NCI-H1930 (cell line): Measurements from ENCODE around the gene C13orf46.

Experiments
- DNase-seq, 2 experiments: peaks; one replicate each; lab custom pipeline; 2025; lab: John Stamatoyannopoulos, UW

Gene C13orf46

DNA sequence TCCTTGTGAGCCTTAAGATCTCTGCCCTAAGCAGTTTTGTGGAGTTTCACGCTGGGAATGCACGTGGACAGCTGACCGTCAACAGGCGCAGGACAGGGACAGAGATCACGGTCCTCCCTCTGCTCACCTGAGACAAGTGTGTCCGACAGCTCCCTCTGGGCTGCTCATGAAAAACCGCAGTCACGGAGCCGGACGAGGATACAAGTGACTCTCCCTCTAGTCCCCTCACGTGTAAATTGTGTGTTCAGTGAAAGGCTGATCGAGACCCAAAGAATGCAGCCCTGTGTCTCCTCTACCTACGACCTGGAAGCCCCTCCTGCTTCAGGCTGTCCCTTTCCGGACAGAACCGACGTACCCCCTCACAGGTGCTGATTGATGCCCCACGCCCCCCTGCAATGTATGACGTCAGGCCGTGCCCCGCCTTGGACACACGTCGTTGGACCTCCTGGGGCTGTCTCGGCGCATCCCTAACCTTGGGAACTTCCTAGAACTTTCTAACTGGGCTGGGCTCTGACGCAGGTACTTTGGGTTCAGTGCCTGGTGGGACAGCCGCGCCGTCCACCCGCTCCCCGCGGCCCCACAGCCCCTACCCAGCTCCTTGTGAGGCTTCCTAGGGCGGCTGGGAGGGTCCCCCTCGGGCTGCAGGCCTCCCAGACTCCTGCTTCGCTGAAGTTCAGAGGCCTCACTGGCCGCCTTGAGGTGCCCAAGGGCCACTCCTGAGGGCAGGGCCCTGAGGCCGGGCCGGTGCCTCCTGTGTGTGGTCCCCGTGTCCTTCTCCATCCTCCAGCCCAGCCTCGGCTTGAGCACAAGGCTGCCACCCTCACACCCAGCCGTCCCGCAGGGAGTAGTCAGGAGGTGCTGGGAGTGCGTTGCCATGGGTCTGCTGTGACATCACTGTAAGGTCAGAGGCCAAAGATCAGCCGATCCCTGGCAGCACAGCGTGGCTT, at the start of gene C13orf46:
TSS of gene C13orf46 (minus strand) at position 859 of the 947 bp plus-strand sequence. CDS start at position 780, 79 bp downstream.
- no peak for DNase-seq

GRCh38 chr13:114022876-114023275, 49.0 kb upstream of the C13orf46 start:
- no peak for DNase-seq

DNA sequence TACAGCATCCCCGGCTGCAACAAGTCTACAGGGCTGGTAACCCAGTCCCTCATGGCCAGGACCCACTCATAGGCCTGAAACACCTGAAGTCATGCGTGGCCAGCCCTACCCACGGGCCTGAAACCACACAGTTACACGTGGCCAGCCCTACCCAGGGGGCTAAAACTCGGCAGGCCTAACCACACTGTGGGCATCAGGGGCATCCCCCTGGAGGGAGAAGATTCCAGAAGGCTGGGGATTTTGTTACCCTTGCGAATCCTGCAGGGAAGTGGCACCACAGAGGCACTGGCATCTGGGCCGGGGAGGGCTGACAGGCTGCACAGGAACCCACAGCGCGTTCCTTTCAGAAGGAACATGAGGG, 48.4 kb upstream of the C13orf46 start:
- no peak for DNase-seq

DNA sequence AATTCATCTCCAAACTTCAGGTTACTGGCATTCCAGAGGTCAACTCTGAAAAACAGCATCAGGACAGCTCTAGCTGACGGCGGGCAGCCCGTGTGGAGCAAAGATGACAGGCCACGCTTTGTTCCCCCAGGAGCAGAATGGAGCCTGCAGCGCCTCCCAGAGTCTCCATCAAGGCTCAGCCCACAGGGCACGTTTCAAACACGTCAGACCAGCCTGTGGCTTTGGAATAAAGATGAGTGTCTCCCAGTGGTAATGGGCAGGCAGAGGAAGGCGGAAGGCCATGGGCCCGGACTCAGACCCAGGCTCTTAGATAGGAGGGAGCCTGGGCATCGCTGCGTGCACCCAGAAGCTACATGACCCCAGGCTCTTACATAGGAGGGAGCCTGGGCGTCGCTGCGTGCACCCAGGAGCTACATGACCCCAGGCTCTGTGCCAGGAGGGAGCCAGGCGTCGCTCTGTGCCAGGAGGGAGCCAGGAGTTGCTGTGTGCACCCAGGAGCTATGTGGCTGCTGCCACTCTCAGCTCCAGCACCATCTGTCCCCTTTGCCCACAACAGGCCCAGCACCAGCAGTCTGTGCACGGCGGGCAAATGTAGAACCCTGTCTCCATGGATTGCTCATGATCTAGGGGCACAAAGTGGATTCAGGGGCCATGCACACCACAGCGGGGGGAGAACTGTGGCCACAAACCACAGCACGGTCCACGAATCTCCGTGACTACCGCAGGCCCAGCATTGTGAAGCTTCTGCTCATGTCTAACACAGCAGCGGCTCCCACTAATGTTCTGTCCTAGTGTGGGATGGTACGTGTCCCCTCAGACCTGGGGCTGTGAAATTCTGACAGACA, 47.8 kb upstream of the C13orf46 start:
- DNase-seq, result no peak

GRCh38 chr13:114020750-114021463, 47.0 kb upstream of the C13orf46 start:
- no peak for DNase-seq

DNA sequence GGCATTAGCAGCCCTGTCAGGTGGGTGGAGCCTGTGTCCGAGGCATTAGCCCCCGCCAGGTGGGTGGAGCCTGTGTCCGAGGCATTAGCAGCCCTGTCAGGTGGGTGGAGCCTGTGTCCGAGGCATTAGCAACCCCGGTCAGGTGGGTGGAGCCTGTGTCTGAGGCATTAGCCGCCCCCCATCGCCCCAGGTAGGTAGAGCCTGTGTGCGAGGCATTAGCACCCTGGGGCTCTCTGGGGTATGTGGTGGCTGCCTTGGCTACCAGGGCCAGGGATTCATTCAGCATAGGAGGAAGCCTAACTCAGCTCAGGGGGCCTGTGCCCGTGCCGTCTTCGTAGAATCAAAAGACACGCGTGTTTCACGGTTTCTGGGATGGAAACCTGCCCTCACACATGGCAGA, 46.3 kb upstream of the C13orf46 start:
- DNase-seq, result peak in 1 of 2 experiments; percentile 34

DNA sequence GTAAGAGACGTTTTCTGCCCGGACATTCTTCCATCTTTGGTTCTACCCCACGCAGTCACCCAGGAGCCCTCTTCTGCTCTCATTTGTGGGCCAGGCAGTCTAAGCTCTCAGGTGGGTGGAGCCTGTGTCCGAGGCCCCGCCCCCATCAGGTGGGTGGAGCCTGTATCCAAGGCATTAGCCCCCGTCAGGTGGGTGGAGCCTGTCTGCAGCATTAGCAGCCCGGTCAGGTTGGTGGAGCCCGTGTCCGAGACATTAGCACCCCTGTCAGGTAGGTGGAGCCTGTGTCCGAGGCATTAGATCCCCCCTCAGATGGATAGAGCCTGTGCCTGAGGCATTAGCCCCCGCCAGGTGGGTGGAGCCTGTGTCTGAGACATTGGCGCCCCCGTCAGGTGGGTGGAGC, 45.5 kb upstream of the C13orf46 start:
- DNase-seq, result no peak

- no peak for DNase-seq
Observed at GRCh38 chr13:114018461-114019055, 44.7 kb upstream of the C13orf46 start.

GRCh38 chr13:114017966-114018365, 44.1 kb upstream of the C13orf46 start:
- no peak for DNase-seq

- DNase-seq, result no peak
Observed at GRCh38 chr13:114017028-114017630, 43.3 kb upstream of the C13orf46 start.

DNA sequence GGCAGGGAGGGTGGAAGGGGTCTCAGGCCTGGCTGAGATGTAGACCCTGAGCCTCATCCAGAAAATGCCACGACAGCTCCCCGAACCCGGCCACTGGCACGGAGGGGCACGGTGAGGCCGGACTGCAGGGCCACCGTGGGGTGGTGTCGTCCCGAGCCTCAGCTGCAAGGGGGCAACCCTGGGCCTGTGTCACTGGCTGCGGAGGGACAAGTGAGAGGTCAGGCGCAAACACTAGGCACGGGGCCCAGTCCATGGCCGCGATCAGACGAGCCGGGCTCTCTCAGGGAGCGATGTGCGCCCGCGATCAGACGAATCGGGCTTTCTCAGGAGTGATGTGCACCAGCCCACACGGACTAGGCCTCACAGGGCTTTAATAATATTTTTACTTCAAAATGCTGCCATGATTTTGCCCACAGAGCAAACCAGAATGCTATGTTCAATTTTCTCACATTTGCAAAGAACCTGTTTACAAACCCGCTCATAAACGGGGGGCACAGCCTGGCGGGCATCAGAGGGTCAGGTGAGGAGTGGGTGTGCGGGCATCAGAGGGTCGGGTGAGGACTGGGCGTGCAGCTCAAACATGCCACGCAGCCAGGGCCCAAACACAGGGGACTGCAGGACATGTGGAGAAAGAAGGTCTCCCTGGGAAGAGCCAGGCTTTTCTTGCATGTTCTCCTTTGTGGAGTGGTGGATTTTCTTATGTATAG, 42.6 kb upstream of the C13orf46 start:
- no peak for DNase-seq

DNA sequence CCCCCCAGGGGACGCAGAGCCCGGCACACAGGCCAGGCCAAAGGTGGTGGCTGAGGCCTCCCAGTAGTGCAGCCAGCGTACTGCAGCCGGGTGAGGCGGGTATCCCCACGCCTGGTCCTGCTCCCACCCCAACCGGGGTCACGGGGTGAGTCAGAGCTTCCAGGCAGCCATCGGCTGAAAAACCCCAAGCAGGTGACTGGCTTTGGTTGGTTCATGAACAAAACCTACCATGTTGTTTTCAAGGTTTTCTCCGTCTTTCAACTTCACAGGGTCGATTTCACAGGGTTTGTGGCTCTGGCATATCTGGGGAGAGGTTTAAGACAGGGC, 42.1 kb upstream of the C13orf46 start:
- no peak for DNase-seq

- peak; percentile 31 to 65 for DNase-seq
Observed at GRCh38 chr13:114015111-114015968, 41.5 kb upstream of the C13orf46 start.

DNA sequence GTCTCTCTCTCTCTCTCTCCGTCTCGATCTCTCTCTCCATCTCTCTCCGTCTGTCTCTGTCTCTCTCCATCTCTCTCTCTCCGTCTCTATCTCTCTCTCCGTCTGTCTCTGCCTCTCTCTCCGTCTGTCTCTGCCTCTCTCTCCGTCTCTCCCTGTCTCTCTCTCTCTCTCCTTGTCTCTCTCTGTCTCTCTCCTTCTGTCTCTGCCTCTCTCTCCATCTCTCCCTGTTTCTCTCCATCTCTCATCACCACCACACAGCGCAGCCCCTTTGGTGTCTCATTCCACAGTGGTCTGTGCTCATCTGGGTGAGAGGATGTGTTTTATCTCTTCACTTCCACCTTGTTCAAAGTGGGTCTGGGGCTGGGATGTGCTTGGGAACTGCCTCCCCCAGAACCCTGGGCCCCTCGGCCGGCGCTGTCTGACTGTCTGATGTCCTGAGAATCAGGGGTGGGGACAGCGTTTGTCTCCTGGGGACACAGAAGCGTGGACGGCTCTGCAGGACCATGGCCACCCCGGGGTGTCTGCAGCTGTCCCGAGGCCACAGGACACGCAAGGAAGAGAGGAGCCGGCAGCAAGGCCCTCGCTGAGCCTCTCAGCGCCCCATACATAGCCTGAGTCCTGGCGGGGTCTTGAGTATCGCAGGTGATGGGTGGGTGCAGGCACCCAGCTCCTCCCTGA, 40.2 kb upstream of the C13orf46 start:
- no peak for DNase-seq

DNA sequence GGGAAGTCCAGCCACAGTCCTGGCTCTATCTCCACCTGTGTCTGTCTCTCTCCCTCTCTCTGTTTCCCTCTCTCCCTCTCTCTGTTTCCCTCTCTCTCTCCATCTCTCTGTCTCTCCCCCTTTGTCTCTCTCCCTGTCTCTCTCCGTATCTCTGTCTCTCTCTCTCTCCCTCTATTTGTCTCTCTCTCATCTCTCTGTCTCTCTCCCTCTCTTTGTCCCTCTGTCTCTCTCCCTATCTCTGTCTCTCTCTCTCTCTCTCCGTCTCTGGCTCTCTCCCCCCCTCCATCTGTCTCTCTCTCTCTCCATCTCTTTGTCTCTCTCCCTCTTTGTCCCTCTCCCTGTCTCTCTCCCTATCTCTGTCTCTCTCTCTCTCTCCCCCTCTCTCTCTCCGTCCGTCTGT, 39.5 kb upstream of the C13orf46 start:
- no peak for DNase-seq

DNA sequence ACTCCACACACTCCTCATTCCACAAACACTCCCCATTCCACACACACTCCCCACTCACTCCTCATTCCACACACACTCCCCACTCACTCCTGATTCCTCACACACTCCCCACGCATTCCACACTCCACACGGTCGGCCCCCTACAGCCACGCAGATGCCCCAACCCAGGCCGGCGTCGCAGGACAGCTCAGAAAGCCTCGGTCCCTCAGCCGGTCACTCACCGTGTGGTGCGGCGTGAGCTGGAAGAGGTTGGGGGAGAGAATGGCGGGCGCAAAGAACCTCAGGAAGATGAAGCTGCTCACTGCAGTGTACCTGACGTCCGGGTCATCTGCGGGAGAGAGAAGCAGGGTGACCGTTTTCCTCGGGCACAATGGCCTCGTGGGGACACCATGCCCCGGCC, 39.0 kb upstream of the C13orf46 start:
- DNase-seq, result no peak

DNA sequence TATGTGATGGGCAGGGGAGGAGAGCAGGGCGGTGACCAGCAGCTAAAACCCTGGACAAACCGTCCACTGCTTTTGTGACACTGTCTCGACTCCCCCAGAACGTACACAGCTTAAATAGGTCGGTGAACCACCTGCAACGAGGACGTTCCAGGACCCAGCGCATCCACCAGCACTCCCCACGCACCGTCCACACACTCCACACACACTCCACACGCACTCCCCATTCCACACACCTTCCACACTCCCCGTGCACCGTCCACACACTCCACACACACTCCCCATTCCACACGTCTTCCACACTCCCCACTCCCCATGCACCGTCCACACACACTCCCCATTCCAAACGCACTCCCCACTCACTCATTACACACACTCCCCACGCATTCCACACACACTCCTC, 38.3 kb upstream of the C13orf46 start:
- no peak for DNase-seq

GRCh38 chr13:114011226-114011625, 37.4 kb upstream of the C13orf46 start:
- DNase-seq, result no peak

DNA sequence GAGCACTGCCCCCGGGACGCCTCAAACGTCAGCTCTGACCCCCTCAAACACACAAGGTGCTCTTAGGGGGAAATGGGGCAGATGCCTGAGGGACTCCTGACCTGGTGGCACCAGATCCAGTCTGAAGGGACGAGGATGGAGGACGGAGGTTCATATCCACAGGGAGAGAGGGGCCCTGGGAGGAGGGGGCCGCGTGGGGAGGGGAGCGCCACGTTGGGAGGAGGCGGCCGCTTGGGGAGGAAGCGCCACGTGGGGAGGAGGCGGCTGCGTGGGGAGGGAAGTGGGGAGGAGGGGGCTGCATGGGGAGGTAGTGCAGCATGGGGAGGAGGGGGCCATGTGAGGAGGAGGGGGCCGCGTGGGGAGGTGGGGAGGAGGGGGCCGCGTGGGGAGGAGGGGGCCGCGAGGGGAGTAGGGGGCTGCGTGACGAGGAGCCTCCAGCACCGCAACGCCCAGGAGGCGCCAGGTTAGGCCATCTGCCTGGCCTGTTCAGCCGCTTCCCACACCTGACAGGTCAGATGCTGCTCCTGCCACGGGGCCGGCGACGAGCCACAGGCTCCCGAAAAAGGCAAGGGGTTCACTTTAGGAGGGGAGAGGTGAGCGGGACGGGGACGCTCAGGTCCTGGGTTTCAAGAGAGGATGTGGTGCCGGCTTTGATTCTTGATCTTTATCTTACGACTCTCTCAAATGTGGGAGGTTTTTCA, 36.7 kb upstream of the C13orf46 start:
- DNase-seq, result no peak
